Measurements from ENCODE around the gene DNTTIP2.
"Not testable (repeated sequence)": the region's sequence is repeated elsewhere in the genome, so short reads cannot be mapped to it uniquely, and the experiment has no call there.

The DNTTIP2 gene

DNA sequence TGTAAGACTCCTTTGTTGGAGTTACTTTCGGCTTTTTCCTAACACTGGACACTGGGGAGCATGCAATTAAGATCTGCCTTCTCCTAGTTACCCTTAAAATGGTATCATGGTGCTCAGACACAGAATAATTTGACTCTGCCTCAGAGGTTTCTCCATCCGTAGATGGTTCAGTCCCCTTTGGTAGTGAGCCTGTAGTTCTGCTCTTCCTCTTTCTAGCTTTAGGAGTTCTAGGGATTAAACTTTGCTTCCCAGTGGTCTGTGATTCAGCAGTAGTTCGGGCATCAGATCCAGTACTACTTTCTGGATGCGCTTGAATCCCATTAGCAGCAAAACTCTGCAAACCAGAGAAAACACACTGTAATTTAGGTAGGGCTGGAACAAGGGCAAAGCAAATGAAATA lies 1.5 kb downstream of the DNTTIP2 start:
- no peak for DNase-seq (ENCODE audit: low spot score)

GRCh38 chr1:93876244-93876643 lies 2.8 kb downstream of the DNTTIP2 start:
- no peak for DNase-seq (ENCODE audit: low spot score)

- peak; percentile 47 for DNase-seq (ENCODE audit: low spot score)
Observed at GRCh38 chr1:93874025-93874651, 4.9 kb downstream of the DNTTIP2 start.

GRCh38 chr1:93871366-93871765 lies 7.6 kb downstream of the DNTTIP2 start:
- DNase-seq (ENCODE audit: low spot score), result no peak

DNA sequence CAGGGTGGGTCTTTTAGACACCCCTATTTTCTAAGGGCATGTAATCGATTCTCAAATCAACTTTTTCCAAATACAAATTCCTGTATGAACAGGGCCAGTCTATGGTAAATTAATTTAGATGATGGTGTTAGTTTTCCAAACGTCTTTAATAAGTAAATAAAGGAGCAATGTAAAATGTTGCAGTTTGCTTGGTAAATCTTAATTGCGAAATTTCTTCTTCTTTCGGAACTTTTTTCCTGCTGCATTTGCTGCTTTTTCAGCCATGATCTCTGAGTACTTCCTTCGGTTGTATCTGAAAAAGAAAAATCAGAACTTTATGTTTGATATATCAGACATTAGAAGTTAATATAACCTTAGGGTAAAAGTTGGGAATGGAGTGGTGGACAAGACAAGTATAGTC lies 9.4 kb downstream of the DNTTIP2 start:
- DNase-seq (ENCODE audit: low spot score), result no peak

DNA sequence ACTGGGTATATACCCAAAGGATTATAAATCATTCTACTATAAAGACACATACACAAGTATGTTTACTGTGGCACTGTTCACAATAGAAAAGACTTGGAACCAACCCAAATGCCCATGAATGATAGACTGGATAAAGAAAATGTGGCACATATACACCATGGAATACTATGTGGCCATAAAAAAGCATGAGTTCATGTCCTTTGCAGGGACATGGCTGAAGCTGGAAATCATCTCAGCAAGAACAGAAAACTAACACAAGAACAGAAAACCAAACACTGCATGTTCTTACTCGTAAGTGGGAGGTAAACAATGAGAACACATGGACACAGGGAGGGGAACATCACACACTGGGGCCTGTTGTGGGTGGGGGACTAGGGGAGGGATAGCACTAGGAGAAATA lies 10.5 kb downstream of the DNTTIP2 start:
- not testable (repeated sequence) for DNase-seq (ENCODE audit: low spot score)

- no peak for DNase-seq (ENCODE audit: low spot score)
Observed at GRCh38 chr1:93865253-93865652, 13.8 kb downstream of the DNTTIP2 start.

DNA sequence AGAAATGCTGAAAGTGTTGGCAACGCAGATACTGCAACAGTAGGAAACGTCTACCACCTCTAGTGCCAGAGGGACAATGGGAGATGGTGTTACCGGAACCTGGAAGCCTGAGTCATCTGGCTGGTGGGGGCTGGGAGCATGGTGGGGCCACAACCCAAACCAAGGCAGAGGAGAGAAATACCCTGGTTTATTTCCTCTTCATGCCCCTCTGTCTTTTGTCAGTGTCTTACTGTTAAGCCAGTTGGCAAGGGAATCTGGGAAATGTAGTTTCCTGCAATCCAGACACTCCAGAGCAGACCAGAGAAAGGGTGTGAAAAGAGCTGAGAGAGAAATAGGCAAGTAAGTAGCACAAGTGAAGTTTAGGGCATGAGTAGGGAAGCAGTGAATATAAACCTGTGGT lies 14.8 kb downstream of the DNTTIP2 start:
- DNase-seq (ENCODE audit: low spot score), result no peak

DNA sequence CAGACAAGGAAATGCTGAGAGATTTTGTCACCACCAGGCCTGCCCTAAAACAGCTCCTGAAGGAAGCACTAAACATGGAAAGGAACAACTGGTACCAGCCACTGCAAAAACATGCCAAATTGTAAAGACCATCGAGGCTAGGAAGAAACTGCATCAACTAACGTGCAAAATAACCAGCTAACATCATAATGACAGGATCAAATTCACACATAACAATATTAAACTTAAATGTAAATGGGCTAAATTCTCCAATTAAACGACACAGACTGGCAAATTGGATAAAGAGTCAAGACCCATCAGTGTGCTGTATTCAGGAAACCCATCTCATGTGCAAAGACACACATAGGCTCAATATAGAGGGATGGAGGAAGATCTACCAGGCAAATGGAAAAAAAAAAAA lies 21.4 kb downstream of the DNTTIP2 start:
- DNase-seq (ENCODE audit: low spot score), result not testable (repeated sequence)

DNA sequence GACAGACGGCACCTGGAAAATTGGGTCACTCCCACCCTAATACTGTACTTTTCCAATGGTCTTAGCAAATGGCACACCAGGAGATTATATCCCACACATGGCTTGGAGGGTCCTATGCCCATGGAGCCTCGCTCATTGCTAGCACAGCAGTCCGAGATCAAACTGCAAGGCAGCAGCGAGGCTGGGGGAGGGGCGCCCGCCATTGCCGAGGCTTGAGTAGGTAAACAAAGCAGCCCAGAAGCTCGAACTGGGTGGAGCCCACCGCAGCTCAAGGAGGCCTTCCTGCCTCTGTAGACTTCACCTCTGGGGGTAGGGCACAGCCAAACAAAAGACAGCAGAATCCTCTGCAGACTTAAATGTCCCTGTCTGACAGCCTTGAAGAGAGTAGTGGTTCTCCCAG lies 23.0 kb downstream of the DNTTIP2 start:
- not testable (repeated sequence) for DNase-seq (ENCODE audit: low spot score)

- DNase-seq (ENCODE audit: low spot score), result no peak
Observed at GRCh38 chr1:93853940-93854339, 25.1 kb downstream of the DNTTIP2 start.

DNA sequence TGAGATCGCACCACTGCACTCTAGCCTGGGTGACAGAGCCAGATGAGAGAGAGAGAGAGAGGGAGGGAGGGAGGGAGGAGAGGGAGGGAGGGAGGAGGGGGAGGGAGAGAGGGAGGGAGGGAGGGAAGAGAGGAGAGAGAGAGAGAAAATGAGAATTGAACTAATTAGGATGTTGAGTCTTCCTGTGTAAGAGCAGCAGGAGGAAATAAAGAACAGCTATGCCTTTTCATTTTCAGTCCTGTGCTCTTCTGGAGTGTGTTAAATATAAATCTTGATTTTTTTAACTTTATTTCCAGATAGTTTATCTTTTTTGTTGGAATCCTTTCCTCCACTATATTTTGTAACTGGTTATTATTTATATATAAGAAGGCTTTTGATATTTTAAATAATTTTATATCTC lies 27.1 kb downstream of the DNTTIP2 start:
- no peak for DNase-seq (ENCODE audit: low spot score)

GRCh38 chr1:93851327-93851712 lies 27.7 kb downstream of the DNTTIP2 start:
- no peak for DNase-seq (ENCODE audit: low spot score)

DNA sequence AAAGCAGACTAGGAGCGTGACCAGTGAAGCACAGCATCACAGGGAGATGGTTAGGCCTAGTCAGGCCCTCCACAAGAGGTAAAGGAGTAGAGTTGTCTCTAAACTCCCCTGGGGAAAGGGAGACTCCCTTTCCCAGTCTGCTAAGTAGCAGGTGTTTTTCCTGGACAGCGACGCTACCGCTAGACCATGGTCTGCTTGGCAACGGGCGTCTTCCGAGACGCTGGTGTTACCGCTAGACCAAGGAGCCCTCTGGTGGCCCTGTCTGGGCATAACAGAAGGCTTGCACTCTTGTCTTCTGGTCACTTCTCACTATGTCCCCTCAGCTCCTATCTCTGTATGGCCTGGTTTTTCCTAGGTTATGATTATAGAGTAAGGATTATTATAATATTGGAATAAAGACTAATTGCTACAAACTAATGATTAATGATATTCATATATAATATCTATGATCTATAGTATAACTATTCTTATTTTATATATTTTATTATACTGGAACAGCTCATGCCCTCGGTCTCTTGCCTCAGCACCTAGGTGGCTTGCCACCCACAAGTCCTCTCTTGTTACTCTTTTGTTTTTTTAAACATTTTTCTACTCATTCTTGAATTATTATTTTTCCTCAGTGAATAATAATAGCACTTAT lies 28.2 kb downstream of the DNTTIP2 start:
- not testable (repeated sequence) for DNase-seq (ENCODE audit: low spot score)

- no peak for DNase-seq (ENCODE audit: low spot score)
Observed at GRCh38 chr1:93848350-93848883, 30.6 kb downstream of the DNTTIP2 start.

- peak; percentile 62 for DNase-seq (ENCODE audit: low spot score)
Observed at GRCh38 chr1:93847811-93848288, 31.2 kb downstream of the DNTTIP2 start.

GRCh38 chr1:93846992-93847810 lies 31.8 kb downstream of the DNTTIP2 start:
- DNase-seq (ENCODE audit: low spot score), result peak; percentile 76

GRCh38 chr1:93846206-93846991 lies 32.6 kb downstream of the DNTTIP2 start:
- peak; percentile 78 for DNase-seq (ENCODE audit: low spot score)

GRCh38 chr1:93845538-93846205 lies 33.3 kb downstream of the DNTTIP2 start:
- peak; percentile 63 for DNase-seq (ENCODE audit: low spot score)

- DNase-seq (ENCODE audit: low spot score), result peak; percentile 78
Observed at GRCh38 chr1:93844262-93845045, 34.6 kb downstream of the DNTTIP2 start.

Data from AG08395 (cell line).